Measurements from ENCODE around the gene LEMD3. TPM values are rescaled to one million over a fixed set of nuclear protein-coding genes. Genes with fewer than 3 reads are reported as not detected.

The LEMD3 gene
- polyA plus RNA-seq, 1 donor (not counting 4 experiments of a cell fraction or from before 2014, with no cell fraction given): 21.8 TPM

- H3K27ac ChIP-seq (ENCODE audit: control insufficient read depth, insufficient read depth, low read length): no peak within 1 kb of the TSS
- H3K36me3 ChIP-seq (ENCODE audit: control insufficient read depth in 2 of 2, extremely low read depth in 1 of 2, insufficient read depth in 2 of 2, low read length in 2 of 2): no peaks in the 10 kb centered on the region
- H2AFZ ChIP-seq (ENCODE audit: control insufficient read depth, low read length): peak within 1 kb of the TSS; percentile 90
- TF ChIP-seq CTCF (optimal IDR thresholded peaks at IDR 0.05 in 1 of 3, IDR thresholded peaks at IDR 0.05 in 1 of 3, conservative IDR thresholded peaks at IDR 0.05 in 1 of 3; ENCODE audit: extremely low read depth in 1 of 3, insufficient read depth in 2 of 3, low read length in 3 of 3) (peak in 2 of 3 experiments; percentile 25 to 31), EZH2 (IDR thresholded peaks at IDR 0.05; ENCODE audit: low read length) (no peak)
- no peaks in the 10 kb centered on the region for H3K9me1 ChIP-seq (ENCODE audit: control insufficient read depth, extremely low read depth, insufficient read depth, low read length)
- H3K4me1 ChIP-seq (ENCODE audit: control insufficient read depth, extremely low read depth, insufficient read depth, low read length): no peaks in the 10 kb centered on the region
- no peaks in the 10 kb centered on the region for H4K20me1 ChIP-seq (ENCODE audit: control insufficient read depth, extremely low read depth, insufficient read depth, low read length)
- peak within 1 kb of the TSS; percentile 69 to 86 (median 70) for H3K4me3 ChIP-seq (ENCODE audit: control insufficient read depth in 2 of 3, extremely low read depth in 1 of 3, insufficient read depth in 2 of 3, low read depth in 1 of 3, low read length in 3 of 3)
- H3K79me2 ChIP-seq (ENCODE audit: control insufficient read depth, insufficient read depth, low read length): no peaks in the 10 kb centered on the region
- FAIRE-seq: no peak
- H3K4me2 ChIP-seq (ENCODE audit: control insufficient read depth, extremely low read depth, insufficient read depth, low read depth, low read length): peak within 1 kb of the TSS; percentile 80
- no peak for DNase-seq (ENCODE audit: low read depth, low spot score)
- peaks cover 9% of the 10 kb centered on the region for H3K27me3 ChIP-seq (ENCODE audit: control insufficient read depth, extremely low read depth, insufficient read depth, low read length)
- peak within 1 kb of the TSS; percentile 51 for H3K9ac ChIP-seq (ENCODE audit: control insufficient read depth, extremely low read depth, insufficient read depth, low read length)
- H3K9me3 ChIP-seq (ENCODE audit: control insufficient read depth, low read depth, low read length): no peaks in the 10 kb centered on the region
- dilution Hi-C loops (cut with MboI; ENCODE audit: extremely low pct_ligation_motif_present, low sequenced_read_pairs): no loop called here
These were observed 109.4 kb downstream of the LEMD3 start, which contains the start of gene MSRB3 for GRCh38 chr12:65278576-65279368. TSS of gene MSRB3 (plus strand) at chr12:65278683. CDS start at chr12:65308580, 29,897 bp downstream.

- Histone ChIP-seq H3K79me2 (ENCODE audit: control insufficient read depth, insufficient read depth, low read length) (no peaks in the 10 kb centered on the region), H3K4me1 (ENCODE audit: control insufficient read depth, extremely low read depth, insufficient read depth, low read length) (no peaks in the 10 kb centered on the region), H3K9ac (ENCODE audit: control insufficient read depth, extremely low read depth, insufficient read depth, low read length) (peak overlapping the region; percentile 51), H4K20me1 (ENCODE audit: control insufficient read depth, extremely low read depth, insufficient read depth, low read length) (no peaks in the 10 kb centered on the region), H2AFZ (ENCODE audit: control insufficient read depth, low read length) (peak overlapping the region; percentile 11), H3K27ac (ENCODE audit: control insufficient read depth, insufficient read depth, low read length) (no peak overlapping the region), H3K9me1 (ENCODE audit: control insufficient read depth, extremely low read depth, insufficient read depth, low read length) (no peaks in the 10 kb centered on the region), H3K9me3 (ENCODE audit: control insufficient read depth, low read depth, low read length) (no peaks in the 10 kb centered on the region), H3K4me2 (ENCODE audit: control insufficient read depth, extremely low read depth, insufficient read depth, low read depth, low read length) (peak overlapping the region; percentile 80), H3K4me3 (ENCODE audit: control insufficient read depth in 2 of 3, extremely low read depth in 1 of 3, insufficient read depth in 2 of 3, low read depth in 1 of 3, low read length in 3 of 3) (peak overlapping the region; percentile 69 to 86 (median 70)), H3K36me3 (ENCODE audit: control insufficient read depth in 2 of 2, extremely low read depth in 1 of 2, insufficient read depth in 2 of 2, low read length in 2 of 2) (no peaks in the 10 kb centered on the region), H3K27me3 (ENCODE audit: control insufficient read depth, extremely low read depth, insufficient read depth, low read length) (peaks cover 9% of the 10 kb centered on the region)
- dilution Hi-C loops (cut with MboI; ENCODE audit: extremely low pct_ligation_motif_present, low sequenced_read_pairs): no loop called here
- DNase-seq (ENCODE audit: low read depth, low spot score): no peak
- TF ChIP-seq CTCF (optimal IDR thresholded peaks at IDR 0.05 in 1 of 3, IDR thresholded peaks at IDR 0.05 in 1 of 3, conservative IDR thresholded peaks at IDR 0.05 in 1 of 3; ENCODE audit: extremely low read depth in 1 of 3, insufficient read depth in 2 of 3, low read length in 3 of 3): no peak
- no peak for FAIRE-seq
These were observed 110.2 kb downstream of the LEMD3 start for GRCh38 chr12:65279369-65280112.
